HG03025 (cell line): ENCODE measurements around the gene STK38L.

ENCODE experiments used
- ATAC-seq: cut with Tn5 transposase; IDR thresholded peaks from one replicate; pipeline ENCODE4 v1.9.1; 2021; ENCODE audit warnings: mild to moderate bottlenecking, moderate library complexity; ENCODE audit not compliant: unreplicated experiment, low FRiP score

STK38L gene

DNA sequence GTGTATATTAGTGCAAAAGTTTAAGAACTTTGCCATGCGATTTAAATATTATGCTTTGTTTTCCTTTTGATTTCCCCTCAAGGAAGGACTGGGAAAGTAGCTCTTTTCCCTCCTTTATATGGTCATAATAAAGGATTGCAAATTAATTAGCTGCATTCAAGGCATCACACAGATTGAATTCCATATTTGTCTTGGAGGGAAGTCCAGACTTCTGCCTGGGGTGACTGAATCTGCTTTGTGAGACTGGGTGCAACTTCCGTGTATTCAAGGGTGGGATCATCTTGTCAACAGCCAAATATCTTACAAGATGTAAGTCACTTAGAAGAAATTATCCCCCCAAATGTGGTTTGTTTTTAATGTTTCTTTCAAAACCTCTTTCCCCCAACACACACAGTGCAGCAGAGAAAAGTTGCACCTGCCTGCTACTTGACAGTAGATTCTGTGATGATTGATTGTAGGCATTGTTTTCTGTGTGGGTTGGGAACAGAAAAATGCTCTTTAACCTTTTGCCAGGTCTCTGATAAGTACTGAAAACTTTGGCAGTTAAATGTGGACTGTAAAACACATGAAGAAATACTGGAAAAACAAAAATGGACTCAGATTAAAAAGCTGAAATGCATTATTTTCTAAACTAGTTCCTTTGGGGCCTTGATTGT is 28.4 kb downstream of the STK38L start:
- ATAC-seq = no peak

GRCh38 chr12:27273114-27273513 is 29.0 kb downstream of the STK38L start:
- no peak for ATAC-seq

DNA sequence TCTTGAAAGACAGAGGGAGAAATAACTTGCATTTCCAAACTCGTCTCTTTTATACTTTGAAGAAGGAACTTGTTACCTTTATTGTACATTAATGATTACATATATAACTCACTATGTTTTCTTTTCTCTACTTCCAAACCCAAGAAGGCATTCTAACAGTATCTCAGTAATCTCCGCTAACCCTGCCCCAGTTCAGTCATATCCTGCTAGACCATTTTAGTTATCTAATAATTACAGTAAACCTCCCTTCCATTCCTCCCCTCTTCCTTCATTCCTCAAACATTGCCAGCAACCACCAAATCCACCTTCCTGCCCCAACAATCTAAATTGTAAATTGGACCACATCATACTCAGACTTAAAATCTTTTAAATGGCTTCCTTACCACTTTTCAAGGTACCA is 30.6 kb downstream of the STK38L start:
- no peak for ATAC-seq

- ATAC-seq = no peak
Observed at GRCh38 chr12:27276275-27276674, 32.2 kb downstream of the STK38L start.

GRCh38 chr12:27277846-27278260 is 33.8 kb downstream of the STK38L start:
- ATAC-seq = no peak

- ATAC-seq = no peak
Observed at GRCh38 chr12:27279826-27280225, 35.7 kb downstream of the STK38L start.

- no peak for ATAC-seq
Observed at GRCh38 chr12:27280412-27280811, 36.3 kb downstream of the STK38L start.

GRCh38 chr12:27282754-27283153 is 38.7 kb downstream of the STK38L start:
- no peak for ATAC-seq

GRCh38 chr12:27284021-27284420 is 39.9 kb downstream of the STK38L start:
- ATAC-seq = no peak

DNA sequence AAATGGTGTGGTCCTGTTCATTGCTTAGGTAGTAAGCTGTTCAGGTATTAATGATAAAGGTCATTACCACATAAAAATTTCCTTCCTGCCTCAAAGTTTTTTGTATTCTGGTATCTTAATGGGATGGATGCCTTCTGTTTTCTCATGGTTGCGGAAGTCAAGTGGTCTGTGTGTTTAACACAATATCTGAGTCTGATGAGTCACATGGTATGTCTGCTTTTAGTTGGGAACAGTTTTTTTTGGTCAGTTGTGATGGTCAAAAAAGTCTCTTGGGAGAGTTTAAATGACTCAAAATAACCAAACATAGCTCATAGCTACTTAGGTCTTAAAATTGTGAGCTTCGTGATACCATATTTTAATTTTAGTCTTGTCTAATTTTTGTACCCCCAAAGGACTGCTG is 40.7 kb downstream of the STK38L start:
- no peak for ATAC-seq

DNA sequence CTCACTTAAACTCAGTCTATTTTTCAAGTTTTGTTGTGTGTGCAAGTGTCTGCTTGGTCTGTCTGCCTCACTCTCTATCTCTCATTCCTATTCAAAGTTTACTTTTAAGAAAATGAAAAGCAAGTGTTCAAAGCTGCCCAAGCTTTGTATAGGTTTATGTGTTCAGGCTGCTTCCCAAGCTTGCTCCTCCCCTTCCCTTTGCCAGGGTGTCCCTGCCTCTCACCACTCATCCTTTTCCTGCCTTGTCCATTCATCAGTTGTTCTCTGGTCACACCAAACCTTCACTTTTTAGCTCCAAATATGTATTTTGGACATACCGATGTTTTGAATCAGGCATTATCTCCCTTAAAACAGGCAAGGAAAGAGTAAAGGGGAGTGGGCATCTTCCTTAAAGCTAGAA is 41.3 kb downstream of the STK38L start:
- ATAC-seq = no peak

DNA sequence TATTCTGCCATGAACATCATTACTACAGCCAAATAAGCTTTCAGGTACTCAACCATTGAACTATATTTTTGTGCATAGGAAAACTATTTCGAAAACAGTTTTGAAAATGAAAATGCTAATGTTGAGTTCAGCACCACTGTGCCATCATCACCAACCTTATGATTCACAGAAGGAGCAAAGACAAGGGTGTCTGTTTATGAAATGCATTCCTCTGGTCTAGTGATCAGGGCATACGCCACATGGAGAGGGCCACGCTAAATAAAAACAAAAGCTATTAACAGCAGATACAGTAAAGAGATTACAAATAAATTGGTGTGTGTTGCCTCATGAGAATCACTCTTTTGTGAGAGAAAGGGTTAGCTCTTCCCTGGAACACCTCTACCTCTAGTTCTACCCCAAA is 45.3 kb downstream of the STK38L start:
- no peak for ATAC-seq

DNA sequence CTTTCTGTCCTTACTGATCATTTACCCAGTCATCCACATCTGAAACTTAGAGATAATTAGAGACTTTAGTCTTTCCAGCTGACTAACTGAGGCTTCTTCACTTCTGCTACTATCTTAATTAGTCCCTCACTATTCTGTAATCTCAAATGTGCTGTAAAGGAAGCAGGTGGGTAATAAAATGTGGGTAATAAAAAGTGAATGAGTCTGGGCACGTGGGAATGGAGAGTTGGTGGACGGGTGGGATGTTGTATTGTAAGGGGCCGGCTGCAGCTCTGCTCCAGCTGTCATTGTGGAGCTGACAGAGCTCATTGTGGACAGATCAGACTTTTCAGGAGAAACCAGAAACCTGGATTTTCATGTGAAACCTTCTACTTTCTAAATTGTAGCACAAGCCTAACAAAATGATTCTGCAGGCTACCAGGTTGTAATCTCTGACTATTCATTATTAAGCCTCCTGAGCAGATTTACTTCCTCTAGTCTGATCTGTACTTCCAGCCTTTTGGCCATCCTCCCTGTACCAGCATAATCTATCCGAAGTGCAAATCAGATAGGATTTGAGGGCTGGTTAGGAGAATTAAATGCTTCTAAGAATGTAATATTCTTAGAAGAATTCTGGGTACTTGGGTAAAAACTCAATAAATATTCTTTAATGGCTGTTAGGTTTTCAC is 46.5 kb downstream of the STK38L start:
- ATAC-seq = no peak

DNA sequence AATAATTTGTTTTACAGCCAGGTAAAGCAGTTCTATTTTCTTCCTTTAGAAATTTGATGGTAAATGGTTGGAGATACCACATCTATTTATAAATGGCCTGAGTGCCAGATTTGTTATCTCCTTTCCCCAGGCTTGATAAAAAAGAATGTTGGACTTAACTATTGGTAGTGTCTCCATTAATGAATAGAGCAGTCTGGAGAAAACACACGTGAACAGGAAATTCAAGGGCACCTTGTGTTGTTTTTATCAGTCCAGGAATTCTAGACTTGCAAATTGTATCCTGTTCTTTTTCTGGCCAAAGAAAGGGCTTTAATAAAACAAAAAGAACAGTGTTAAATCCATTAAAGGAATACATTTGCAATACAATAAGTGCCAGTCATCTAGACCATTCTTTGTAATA is 47.8 kb downstream of the STK38L start:
- ATAC-seq = no peak

DNA sequence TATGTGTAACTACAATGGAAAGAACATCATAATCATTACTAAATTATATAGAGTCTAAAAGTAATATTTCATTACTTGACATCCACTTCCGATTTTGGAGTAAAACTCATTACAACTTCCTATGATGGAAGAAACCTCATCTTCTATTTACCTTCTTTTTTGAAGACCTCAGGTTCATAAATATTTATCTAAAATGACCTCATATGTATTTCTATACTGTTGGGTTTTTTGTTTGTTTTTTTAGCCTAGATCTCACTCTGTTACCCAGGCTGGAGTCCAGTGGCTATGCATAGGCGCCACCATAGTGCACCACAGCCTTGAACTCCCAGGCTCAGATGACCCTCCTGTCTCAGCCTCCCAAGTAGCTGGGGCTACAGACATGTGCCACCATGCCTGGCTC is 48.6 kb downstream of the STK38L start:
- no peak for ATAC-seq

GRCh38 chr12:27293463-27293862 is 49.4 kb downstream of the STK38L start:
- no peak for ATAC-seq

DNA sequence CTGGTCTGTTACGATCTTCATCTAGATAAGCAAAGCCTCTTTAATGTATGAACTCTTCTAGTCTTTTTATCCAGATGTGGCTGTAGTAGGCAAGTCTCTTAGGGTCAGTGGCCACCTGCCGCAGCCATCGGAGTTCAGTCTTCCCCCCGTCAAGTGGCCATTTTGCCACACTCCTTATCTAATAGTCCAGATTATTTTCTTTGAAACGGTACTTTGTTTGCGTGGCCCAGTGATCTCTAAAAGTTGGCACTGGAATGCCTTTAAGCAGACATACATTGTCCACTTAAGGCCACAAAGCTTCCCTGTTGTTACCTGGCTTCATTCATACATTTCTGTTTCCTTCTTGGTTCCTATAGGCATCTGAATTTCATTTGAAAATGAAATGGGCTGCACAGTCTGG is 52.6 kb downstream of the STK38L start:
- ATAC-seq = no peak

DNA sequence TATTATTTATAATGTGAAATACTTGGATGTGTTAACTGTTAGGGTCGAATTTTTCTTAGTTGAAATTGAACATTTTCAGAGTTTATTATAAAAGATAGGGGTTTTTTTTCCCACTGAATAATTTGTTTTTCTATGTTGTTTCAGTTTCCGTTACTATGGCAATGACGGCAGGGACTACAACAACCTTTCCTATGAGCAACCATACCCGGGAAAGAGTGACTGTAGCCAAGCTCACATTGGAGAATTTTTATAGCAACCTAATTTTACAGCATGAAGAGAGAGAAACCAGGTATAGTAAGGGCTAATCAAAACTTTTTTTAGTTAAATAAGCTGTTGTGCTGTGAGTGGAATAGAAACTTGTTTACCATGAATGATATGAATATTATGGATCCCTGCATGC is 53.5 kb downstream of the STK38L start:
- no peak for ATAC-seq

- no peak for ATAC-seq
Observed at GRCh38 chr12:27299102-27299501, 55.0 kb downstream of the STK38L start.

- ATAC-seq = no peak
Observed at GRCh38 chr12:27300226-27300625, 56.1 kb downstream of the STK38L start.

DNA sequence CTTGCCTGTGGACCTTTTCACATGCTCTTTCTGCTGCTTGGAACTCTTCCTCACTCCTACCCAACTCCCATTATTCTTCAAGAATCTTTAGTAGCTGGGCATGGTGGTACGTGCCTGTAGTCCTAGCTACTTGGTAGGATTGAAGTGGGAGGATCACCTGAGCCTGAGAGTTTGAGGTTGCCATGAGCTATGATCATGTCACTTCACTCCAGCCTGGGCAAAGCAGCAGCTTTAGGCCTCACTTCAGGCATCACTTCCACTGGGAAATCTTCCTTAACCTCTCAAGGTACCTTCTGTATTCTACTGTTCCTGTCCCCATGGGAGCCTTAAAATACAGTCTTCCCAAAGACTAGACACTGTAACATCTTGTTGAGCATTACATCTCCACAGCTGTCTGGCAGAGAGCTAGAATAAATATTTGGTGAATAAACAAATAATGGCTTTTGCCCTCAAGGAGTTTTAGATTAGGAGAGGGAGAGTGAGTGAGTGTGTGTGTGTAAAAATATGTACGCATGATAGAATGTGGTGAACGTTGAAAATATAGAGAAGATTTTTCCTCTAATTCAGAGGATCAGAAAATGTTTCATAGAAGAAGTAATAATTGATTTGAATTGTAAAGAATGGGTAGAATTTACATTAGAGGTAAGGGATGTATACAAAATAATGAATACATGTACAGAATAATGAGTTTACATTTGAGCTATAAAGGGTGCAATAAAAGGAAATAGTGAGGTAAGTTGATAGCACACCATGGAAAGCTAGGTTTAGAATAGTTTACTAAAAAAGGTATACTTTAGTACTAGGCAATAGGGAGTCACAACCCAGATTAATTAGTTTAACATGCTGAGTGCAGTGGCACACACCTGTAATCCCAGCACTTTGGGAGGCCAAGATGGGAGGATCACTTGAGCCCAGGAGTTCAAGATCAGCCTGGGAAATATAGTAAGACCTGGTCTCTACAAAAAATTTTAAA is 59.3 kb downstream of the STK38L start:
- no peak for ATAC-seq
